Measurements from ENCODE around the gene UBE2D1.

The UBE2D1 gene

DNA sequence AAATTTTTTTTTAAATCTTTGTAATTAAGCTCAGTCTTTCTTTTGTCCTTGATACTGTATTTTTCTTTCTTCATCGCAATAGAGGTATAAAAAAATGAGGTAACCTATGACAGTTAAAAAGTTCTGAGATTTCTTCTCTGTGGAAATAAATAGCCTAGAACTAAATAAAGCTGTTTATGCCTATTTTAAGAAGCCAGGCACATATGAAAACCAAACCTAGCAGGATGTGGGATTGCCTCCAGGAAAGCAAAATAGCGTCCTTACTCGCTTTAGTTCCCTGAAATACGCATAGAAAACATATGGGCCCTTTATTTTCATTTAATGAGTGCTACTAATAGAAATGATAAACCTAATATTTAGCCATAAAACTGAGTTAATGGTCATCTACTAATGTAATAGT is 6.6 kb downstream of the UBE2D1 start:
- DNase-seq (ENCODE audit: low read depth): no peak

DNA sequence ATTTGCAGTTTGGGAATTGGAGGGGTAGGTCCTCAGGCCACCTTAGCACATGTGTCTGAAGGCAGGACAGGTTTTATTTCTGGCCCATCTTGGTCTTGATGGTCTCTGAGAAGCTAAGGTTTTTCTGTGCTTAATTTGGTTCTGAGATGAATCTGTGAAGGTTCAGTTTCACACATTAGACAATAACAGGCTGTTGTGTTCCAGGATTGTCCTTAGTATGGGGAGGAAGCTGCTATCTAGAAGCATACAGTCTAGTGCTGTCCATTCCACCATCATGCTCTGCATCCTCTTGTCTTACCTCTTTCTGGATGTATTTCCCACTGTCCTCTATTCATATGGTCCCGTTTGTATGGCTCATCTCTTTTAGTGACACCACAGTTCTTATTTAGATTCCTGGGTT is 7.1 kb downstream of the UBE2D1 start:
- DNase-seq (ENCODE audit: low read depth): no peak

DNA sequence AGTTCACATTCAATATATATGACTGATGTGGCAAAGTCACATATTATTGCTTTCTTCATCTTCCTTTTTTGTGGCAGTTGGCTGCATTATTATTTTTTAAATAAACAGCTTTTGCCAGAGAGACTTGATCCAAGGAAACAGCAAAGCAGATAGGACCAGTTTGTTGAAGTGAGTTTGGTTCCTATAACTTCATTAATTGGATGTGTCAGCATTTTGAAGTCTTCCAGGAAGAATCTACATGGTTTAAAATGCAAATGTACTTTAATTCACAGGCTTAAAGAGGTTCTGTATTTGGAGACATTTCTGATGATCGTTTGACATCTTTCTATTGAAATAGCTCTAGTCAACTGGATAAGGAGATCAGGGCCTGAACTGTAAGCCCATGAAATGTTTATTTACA is 13.2 kb downstream of the UBE2D1 start:
- no peak for DNase-seq (ENCODE audit: low read depth)

DNA sequence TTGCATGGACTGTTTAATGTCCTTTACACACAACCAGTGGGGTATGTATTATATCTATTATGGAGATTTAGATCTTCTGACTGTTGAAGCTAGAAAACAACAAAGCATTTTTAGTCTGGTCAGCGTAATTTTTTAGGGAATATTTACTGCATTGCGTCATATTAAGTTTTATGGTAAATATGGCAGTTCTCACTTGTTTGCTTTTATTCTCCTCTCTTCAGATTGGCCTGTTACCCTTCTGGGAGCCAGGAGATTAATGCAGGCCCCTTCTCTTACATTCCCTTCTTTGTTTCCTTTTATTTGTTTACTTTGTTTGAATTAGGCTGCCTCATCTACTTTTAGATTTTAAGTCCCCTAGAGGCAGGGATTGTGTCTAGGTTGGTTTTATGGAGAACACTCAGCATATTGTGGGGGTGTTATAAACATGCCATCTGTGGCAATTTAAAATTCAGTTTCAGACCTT is 13.8 kb downstream of the UBE2D1 start:
- DNase-seq (ENCODE audit: low read depth): no peak

DNA sequence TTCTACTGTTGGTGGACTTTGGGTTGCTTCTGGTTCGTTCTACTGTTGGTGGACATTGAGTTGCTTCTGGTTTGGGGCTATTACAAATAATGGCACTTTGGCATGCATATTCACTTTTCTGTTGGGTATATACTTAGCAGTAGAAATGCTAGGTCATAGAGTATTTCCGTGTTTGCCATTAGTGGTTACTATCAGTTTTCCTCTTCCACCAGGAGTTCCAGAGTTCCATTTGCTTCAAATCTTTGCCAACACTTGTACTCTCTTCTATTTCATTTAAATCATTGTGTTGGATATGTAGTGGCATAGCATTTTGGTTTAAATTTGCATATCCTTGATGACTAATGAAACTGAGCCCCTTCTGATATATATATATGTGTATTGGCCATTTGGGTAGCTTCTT is 15.2 kb downstream of the UBE2D1 start:
- DNase-seq (ENCODE audit: low read depth): no peak

DNA sequence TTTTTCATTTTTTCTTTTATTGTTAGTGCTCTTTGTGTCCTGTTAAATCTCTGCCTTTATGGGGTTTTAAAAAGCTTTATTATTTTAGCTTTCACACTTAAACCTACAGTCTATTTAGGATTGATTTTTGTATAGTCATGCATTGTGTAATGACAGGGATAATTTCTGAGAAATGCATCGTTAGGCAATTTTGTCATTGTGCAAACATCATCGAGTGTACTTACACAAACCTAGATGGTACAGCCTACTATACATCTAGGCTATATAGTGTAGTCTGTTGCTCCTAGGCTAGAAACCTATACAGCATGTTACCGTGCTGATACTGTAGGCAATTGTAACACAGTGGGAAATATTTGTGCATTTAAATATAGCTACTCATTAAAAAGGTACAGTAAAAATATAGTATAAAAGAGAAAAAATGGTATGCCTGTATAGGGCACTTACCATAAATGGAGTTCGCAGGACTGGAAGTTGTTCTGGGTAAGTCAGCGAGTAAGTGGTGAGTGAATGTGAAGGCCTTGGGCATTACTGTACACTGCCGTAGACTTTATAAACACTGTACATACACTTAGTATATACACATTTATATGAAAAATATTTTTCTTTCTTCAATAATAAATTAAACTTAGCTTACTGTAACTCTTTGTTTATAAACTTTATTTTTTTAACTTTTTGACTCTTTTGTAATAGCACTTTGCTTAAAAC is 16.0 kb downstream of the UBE2D1 start:
- no peak for DNase-seq (ENCODE audit: low read depth)

DNA sequence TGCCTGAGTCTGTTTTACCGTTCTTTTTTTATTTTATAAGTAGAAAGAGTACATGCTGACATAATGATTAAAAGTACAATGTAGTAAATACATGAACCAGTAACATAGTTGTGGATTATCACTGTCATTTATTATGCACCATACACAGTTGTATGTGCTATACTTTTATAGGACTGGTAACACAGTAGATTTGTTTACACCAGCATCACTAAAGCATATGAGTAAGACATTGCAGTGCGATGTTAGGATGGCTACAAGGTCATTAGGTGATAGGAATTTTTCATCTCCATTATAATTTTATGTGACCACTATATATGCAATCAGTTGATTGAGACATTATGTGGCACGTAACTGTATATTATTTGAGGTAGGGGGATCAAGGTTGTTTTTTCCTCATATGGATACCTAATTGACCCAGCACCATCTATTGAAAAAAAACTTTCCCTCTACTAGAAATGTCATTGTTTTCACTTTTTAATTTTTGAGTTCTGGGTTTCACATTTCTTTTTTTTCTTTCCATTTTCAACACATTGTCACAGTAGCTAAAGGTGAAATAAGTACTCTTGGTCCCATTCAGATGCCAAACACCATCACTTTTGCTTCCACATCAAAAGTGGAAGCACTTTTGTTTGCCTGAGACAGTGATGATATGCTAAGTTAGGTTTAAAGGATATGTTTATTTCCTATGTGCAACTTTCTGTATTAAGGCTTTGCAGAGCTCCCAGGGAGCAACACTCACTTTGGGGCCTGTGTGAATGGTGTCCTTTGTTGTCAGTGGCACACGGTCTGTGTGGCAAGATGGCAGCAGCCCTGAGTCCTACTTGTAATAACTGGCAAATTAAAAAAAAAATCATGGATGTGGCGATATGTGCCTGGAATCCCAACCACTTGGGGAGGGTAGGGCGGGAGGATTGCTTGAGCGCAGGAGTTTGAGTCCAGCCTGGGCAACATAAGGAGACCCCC is 17.1 kb downstream of the UBE2D1 start:
- DNase-seq (ENCODE audit: low read depth): no peak

DNA sequence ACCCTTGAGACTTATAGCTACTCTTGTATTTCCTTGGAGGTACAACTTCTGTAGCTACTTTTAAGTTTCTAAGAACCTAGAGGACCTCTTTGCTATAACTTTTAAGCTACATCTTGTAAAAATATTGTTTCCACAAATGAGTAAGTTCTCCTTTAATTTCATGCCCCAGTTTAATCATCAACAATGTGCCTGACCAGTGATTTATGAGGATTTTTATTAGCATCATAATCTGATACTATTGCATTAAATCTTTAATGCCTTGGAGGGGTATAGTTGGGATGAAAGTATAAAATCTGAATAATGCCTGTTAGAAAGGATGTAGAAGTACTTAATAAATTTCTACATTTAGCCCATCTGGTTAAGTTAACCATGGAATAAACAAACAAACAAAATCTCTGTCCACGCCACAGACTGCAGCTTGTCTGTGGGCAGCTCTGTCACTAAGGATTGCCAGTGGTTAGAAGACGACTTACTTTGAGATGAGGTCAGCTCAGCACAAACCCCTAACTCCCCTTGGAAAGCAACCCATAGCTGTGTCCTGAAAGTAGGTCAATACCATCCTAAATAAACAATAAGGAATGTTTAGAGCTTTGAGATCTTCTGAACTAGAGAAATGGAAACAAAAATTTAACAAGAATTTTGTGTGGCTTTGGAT is 18.3 kb downstream of the UBE2D1 start:
- no peak for DNase-seq (ENCODE audit: low read depth)

DNA sequence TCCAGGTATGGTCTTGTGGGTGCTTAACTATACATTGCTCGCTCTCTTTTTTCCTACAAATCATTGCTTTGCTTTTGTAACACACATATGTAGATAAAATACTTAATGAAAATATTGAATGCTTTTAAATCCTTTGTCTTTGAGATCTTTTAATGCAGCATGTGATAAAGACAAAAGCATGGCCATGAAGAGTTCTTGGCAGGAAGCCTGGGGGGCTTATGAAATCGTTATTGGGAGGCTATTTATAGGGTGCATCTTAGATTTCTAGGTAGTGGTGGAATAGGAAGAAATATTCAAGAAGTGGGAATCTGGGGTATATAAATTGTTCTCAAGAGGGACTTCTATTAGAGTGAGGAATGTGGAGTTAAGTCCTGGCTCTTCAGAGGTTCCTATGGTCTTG is 21.9 kb downstream of the UBE2D1 start:
- no peak for DNase-seq (ENCODE audit: low read depth)

DNA sequence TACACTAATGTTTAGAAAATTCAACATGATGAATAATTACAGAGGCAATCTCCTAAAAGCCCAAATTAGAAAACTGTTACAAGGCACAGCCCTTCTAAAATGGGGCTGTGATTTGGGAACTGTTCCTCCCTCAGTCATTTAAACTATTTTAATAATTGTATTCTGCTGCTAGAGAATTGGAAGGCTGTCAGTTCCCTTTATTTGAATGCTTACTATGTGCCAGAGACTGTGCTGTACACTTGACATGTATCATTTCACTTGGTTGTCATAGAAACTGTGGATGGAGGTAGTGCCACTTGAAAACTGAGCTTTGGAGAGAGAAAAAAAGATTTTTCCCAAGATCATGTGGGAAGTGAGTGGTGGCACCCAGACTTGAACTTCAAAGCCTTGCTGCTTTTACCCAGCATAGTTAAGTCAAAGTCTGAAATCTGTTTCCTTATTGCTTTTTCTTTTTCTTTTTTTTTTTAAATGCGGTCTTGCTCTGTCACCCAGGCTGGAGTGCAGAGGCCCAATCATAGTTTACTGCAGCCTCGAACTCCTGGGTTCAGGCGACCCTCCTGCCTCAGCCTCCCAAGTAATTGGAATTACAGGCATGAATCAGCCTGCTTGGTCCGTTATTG is 23.6 kb downstream of the UBE2D1 start:
- DNase-seq (ENCODE audit: low read depth): no peak

DNA sequence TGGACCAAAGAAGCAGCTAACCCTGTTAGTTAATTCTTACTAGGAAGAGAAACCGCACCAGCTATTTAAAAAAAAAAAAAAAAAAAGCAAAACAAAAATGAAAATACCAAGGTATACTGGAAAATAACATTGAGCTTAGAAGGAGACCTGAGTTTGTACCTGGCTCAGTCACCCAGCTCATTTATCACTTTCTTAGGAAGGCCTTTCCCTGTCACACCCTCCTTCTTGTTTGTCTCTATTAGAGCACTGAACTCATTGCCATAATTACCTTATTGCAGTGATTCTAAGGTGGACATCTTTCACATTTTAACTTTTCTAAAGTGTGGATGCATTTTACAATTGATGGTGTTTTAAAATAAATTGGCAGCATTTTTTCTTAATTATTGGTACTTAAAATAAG is 24.1 kb downstream of the UBE2D1 start:
- no peak for DNase-seq (ENCODE audit: low read depth)

DNA sequence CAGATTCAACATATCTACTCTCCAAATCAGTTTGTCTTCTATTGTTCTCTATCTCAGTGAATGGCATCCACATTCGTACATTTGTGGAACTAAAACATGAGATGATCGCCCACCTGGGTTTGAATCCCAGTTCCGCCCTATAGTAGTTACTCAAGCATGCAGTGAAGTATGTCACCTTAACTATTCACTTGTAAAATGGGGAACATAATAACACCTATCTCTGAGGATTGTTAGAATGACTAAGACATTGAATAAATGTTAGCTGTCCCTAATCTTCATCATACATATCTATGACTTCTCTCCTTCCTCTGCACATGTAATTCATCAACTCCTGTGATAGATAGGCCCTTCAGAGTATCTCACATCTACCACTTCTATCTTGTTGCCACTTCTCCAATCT is 24.7 kb downstream of the UBE2D1 start:
- no peak for DNase-seq (ENCODE audit: low read depth)

DNA sequence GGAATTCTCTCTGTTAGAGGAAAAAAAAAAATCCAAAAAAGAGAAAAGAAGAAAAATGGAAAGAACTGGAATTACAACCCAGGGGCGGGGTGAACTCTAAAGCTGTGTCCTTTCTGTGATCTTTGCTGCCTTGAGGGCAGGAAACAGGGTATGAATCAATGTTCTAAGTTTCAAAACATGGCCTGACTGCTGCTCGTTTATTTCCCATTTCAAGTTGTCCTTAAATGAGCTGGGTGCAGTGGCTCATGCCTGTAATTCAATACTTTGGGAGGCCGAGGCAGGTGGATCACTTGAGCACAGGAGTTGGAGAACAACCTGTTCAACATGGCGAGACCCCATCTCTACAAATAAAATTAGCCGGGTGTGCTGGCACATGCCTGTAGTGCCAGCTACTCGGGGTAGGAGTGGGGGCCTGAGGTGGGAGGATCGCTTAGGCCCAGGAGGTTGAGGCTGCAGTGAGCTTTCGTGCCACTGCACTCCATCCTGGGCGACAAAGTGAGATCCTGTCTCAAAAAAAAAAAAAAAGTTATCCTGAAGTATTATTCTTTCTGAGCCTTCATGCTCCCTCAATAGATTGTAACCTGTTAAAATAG is 25.7 kb downstream of the UBE2D1 start:
- DNase-seq (ENCODE audit: low read depth): no peak

DNA sequence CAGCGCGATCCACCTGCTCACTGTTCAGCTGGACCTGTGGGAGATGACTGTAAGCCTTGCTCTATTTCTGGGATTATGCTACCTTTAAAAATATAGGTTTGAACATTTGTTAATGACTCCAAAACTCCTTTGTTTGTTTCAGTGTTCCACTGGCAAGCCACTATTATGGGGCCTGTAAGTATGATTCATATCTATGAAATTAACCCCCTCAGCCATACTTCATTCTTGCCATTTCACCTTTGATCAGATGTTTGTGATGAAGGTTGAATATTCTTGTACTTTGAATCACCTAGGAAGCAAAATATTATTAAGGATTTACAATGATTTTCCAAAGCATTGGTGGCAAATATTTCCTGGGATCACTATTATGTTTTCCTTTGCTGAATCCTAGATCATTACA is 26.5 kb downstream of the UBE2D1 start:
- DNase-seq (ENCODE audit: low read depth): no peak

DNA sequence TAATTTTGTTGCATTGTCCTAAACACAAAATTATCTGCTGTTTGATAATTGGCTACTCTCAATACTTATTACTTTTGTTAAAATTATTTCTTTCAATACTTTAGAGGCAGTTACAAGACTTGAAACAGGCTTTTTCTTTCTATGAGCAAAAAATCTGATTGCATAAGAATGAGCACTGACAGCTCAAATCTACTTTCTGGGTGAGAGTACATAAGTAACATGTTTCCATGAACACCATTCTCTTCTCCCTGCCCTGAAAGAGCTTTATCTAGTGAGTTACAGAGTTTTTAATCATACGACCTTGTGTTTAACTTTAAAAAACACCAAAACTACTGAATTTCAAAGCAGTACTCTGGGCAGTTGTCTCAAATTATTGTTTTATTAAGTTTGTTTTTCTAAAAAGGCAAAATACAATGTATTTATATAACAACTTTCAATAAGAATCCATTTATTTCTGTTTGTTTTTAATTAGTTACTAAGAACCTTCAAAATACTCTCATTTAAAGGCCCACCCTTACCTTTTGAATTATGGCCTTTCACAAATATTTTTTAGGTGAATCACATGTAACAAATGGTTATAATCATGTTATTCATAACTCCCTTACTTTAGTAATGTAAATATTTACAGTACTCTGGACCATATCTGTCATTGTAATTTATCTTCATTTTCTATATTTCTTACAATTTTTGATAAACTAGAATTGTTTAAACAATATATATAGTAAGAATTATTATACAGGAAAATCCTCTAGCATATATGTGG is 27.4 kb downstream of the UBE2D1 start:
- DNase-seq (ENCODE audit: low read depth): no peak

DNA sequence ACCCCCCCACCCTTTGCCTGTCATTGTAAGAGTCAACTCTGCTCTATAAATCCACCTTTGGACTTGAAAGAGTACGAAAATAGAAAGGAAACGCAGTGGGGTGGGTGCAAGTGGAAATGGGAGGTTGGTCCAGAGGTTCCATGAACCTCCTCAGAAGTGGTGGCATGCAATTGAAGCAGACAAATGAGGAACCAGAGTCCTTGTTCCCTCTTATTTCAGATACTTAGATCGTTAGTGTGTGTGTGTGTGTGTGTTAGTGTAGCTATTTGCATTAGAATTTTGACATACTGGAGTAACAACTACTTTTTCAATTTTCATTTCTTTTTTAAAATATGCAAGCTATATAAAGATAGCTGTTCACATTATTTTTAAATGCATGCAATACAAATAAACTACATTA is 32.3 kb downstream of the UBE2D1 start:
- no peak for DNase-seq (ENCODE audit: low read depth)

DNA sequence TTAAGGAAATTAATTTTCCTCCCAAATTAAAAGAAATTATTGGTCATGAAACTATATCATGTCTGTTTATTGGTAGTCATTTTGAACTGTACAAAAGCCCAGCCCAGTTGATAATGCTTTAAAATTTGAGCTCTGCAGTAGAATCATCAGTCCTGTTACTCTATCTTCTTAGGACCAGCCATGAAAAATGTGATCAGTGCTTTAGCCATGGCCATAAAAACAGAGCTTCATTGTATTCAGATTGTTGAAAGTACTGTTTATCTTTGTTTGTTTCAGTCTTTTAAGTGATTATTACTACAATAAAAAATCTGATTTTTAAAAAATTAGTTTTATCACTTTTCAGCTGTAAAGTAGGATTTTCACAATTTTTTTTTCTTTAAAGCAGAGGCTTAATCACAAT is 36.7 kb downstream of the UBE2D1 start:
- no peak for DNase-seq (ENCODE audit: low read depth)

DNA sequence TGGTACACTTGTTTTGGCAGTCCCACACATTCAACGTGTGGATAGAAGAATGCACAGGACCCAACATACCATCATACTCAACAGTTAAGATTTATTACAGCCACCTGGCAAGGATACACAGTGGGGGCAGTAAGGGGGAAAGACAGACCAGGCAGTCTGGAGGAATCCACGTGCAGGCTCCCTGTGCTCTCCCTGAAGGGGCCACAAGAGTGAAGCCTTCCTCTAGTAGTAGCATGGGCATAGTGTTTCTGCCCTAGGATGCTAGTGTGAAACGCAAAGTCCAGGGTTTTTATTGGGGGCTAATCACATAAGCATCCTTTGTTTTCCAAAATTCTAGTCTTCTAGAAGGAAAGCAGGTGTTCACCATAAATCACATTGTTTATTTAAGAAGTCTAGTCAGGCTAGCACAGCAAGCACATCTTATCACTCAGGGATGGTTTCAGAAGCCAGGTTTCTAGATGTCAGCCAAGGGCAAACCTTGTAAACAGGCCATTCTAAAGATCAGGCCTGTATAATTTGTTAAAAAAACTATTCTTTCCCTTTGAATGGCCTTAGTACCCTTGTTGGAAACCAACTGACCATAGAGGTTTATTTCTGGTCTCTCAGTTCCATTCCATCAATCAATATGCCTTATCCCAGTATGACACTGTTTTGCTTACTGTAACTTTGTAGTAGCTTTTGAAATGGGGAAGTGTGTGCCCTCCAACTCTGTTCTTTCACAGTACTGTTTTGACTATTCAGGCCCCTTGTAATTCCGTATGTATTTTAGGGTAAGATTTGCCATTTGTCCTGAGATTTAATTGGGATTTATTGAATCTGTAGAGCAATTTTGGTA is 38.0 kb downstream of the UBE2D1 start:
- no peak for DNase-seq (ENCODE audit: low read depth)

DNA sequence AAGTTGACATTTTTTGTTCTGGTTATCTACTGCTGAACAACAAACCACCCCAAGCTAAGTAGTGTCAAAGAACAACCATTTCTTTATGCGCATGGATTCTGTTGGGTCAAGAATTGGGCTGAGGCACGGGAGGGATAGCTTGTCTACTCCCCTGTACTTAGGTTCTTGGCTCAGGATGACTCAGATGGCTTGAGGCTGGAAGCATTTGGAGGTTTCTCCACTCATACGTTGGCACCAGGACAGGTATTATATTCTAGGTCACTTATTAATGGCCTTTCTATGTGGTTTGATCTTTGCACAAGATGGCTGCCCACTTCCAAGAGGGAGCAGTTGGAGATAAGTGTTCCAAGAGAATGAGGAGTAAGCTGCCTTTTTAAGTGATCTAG is 38.6 kb downstream of the UBE2D1 start:
- DNase-seq (ENCODE audit: low read depth): no peak

DNA sequence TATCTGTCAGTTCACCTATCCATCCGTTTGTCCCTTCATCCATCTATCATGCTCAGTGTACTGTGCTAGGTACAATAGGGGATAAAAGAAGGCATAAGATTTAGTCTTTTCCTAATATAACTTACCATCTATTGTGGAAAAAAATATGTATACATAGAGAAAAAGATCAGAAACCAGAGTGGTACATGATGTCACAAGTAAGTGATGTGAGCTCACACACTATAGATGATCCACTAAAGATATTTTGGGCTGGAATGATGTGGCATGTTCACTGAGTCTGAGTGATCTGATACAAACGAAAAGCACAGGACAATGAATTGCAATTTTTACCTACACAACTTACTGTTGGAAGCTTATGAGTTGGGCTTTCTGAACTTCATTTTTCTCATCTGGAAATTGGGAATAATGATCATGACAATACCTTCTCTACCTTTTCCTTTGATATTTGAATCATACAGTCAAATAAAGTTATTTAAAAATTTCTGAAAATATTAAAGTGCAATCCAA is 47.7 kb downstream of the UBE2D1 start:
- no peak for DNase-seq (ENCODE audit: low read depth)
